ENCODE data around the gene ASIC2. TPM values are rescaled to one million over a fixed set of nuclear protein-coding genes. Genes with fewer than 3 reads are reported as not detected.

ASIC2 gene
- total RNA-seq, 3 donors from 2014 or later, result 0.15 to 0.16 TPM; not detected in 1

DNA sequence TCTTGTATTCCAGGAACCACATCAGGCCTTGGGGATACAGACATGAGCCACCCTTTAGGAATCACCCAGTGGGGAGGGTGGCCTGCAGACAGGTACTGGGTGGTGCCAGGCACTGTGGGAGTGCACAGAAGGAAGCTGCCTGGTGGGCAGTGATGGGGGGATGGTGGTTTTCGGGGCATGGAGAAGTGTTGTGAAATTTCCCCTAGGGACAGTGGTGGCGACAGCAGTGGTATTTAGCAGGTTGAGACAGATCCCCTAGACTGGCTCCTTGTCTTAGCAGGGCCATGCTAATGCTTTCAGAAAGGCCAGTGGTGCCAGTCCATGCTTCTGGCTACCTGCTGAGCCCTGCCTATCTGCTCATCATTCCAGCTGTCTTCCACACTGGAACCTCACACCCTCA lies 171.8 kb downstream of the ASIC2 start:
- intact Hi-C loops (cut with DNase I; ENCODE audit: low total_unique reads), result no loop called here
- Histone ChIP-seq H3K9me3 (no peaks in the 10 kb centered on the region), H3K27ac (no peak overlapping the region), H3K4me1 (no peaks in the 10 kb centered on the region), H3K27me3 (no peaks in the 10 kb centered on the region), H3K36me3 (no peaks in the 10 kb centered on the region), H3K4me3 (no peak overlapping the region)
- peak in 1 of 2 donors; percentile 82 for DNase-seq (ENCODE audit: low spot score in 2 of 2)
- TF ChIP-seq POLR2A (IDR thresholded peaks at IDR 0.05), result no peak
- TF ChIP-seq POLR2AphosphoS5 (IDR thresholded peaks at IDR 0.05), result peak in 2 of 3 donors; percentile 32 to 40

DNA sequence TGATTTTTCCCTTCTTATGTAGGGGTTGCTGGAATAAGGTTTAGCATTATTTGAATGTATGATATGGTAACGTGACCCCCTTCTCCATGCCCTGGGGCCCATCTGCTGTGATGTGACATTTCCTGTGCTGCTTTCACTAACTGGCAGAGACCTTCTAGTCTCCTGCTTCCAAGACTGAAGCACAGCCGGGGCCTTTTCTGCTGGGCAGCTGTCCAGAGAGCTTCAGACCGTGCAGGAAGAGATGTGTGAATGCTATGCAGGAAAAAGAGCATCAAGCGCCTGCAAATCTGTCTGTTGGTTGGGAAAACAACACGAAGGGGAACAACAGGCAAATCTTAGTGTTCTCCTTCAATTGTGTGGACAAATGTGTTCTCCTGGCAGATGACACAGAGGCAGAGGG lies 173.0 kb downstream of the ASIC2 start:
- intact Hi-C loops (cut with DNase I; ENCODE audit: low total_unique reads), result no loop called here
- no peak overlapping the region for H3K27ac ChIP-seq
- TF ChIP-seq POLR2AphosphoS5 (IDR thresholded peaks at IDR 0.05), result no peak
- TF ChIP-seq, protein P1, sequence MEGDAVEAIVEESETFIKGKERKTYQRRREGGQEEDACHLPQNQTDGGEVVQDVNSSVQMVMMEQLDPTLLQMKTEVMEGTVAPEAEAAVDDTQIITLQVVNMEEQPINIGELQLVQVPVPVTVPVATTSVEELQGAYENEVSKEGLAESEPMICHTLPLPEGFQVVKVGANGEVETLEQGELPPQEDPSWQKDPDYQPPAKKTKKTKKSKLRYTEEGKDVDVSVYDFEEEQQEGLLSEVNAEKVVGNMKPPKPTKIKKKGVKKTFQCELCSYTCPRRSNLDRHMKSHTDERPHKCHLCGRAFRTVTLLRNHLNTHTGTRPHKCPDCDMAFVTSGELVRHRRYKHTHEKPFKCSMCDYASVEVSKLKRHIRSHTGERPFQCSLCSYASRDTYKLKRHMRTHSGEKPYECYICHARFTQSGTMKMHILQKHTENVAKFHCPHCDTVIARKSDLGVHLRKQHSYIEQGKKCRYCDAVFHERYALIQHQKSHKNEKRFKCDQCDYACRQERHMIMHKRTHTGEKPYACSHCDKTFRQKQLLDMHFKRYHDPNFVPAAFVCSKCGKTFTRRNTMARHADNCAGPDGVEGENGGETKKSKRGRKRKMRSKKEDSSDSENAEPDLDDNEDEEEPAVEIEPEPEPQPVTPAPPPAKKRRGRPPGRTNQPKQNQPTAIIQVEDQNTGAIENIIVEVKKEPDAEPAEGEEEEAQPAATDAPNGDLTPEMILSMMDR (IDR thresholded peaks at IDR 0.05), result no peak
- no peak for TF ChIP-seq POLR2A (IDR thresholded peaks at IDR 0.05)
- H3K36me3 ChIP-seq, result no peaks in the 10 kb centered on the region
- H3K4me1 ChIP-seq, result no peaks in the 10 kb centered on the region
- H3K27me3 ChIP-seq, result no peaks in the 10 kb centered on the region
- no peak for DNase-seq (ENCODE audit: low spot score in 2 of 2)
- H3K4me3 ChIP-seq, result no peak overlapping the region
- no peaks in the 10 kb centered on the region for H3K9me3 ChIP-seq

DNA sequence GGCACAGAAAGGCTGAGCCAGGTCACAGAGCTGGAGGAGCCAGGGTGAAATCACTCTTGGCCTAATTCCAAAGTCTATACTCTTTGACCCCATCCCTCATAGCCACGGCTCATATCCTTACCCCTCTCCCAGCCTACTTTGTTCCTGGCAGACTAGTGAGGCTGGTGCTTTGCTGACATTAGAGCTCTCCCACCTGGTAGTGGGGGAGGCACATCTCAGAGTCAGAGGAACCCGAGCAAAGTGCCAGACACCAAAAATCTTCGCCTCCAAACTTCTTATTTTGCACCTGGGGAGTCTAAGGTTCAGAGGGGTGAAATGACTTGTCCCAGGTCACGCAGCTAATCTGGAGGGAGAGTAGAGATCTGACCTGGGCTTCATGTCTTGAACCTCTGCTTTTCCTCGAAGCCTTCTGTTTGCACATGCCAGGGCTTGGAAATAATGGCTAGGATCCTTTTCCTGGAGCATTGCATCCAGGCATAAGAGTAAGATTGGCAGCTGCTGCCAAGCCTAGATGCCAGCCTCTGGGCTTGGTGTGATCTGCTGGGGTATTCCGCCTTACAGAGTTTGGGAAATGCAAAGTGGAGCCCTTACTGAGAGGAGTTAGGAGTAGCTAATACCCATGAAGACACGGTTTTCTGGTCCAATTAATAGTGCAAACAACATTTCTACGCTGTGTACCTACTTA lies 174.6 kb downstream of the ASIC2 start:
- DNase-seq (ENCODE audit: low spot score in 2 of 2), result no peak
- intact Hi-C loops (cut with DNase I; ENCODE audit: low total_unique reads), result no loop called here
- no peak overlapping the region for H3K4me3 ChIP-seq
- no peaks in the 10 kb centered on the region for H3K27me3 ChIP-seq
- no peaks in the 10 kb centered on the region for H3K36me3 ChIP-seq
- H3K9me3 ChIP-seq, result no peaks in the 10 kb centered on the region
- no peaks in the 10 kb centered on the region for H3K4me1 ChIP-seq
- TF ChIP-seq POLR2A (IDR thresholded peaks at IDR 0.05) (no peak), POLR2AphosphoS5 (IDR thresholded peaks at IDR 0.05) (no peak)
- TF ChIP-seq, protein P1 (IDR thresholded peaks at IDR 0.05), result no peak
- no peak overlapping the region for H3K27ac ChIP-seq

DNA sequence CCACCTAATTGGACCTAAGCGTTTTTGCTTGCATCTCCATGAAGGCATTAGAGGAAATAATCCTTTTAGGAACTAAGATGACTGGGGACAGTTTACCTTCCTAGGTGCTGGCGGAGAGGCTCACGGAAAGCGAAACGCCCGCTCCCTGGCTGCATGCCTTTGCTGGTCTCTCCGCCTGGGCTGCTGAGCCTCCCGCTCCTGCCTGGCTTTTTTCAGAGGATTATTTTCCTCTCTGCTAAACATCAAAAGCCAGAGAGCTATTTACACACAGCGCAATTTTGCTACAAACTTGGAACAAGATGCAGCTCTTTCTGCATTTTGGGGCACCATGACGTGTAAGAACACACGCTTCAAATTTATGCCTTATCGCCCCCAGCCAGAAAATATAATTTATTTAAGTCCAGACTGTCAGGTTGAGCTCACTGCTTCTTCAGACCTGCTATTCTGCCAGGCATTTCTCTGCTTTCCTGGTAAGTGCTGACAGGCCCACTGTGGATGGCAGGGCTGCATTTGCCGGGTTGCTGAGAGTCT lies 177.0 kb downstream of the ASIC2 start:
- DNase-seq (ENCODE audit: low spot score in 2 of 2), result no peak
- intact Hi-C loops (cut with DNase I; ENCODE audit: low total_unique reads), result no loop called here
- Histone ChIP-seq H3K4me3 (no peak overlapping the region), H3K36me3 (no peaks in the 10 kb centered on the region), H3K9me3 (no peaks in the 10 kb centered on the region), H3K27ac (no peak overlapping the region), H3K4me1 (peaks cover 0 to 4% of the 10 kb centered on the region in 2 donors), H3K27me3 (no peaks in the 10 kb centered on the region)
- TF ChIP-seq POLR2A (IDR thresholded peaks at IDR 0.05) (no peak), POLR2AphosphoS5 (IDR thresholded peaks at IDR 0.05) (no peak)
- TF ChIP-seq, protein P1 (IDR thresholded peaks at IDR 0.05), result no peak

DNA sequence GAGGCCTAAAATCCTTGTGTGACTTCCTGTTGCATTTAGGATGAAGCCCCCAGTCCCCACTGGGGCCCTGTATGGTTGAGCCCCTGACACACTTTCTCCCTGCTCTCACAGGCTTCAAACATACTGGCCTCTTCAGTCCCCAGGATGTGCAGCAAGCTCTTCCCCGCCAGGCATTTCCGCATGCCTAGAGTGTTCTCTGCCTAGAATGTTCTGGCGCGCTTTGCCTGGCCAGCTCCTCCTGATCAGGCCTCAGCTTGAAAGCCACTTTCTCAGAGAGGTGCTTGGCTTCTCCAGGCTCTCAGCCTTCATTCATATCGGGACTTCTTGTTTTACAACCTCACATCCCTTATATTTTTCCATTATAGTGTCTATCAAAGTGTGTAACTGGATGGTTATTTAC lies 177.7 kb downstream of the ASIC2 start:
- H3K4me3 ChIP-seq, result no peak overlapping the region
- H3K9me3 ChIP-seq, result no peaks in the 10 kb centered on the region
- no peaks in the 10 kb centered on the region for H3K27me3 ChIP-seq
- TF ChIP-seq POLR2A (IDR thresholded peaks at IDR 0.05) (no peak), POLR2AphosphoS5 (IDR thresholded peaks at IDR 0.05) (no peak)
- TF ChIP-seq, protein P1 (IDR thresholded peaks at IDR 0.05), result no peak
- peaks cover 0 to 4% of the 10 kb centered on the region in 2 donors for H3K4me1 ChIP-seq
- peak overlapping the region in 1 of 2 donors; percentile 52 for H3K27ac ChIP-seq
- DNase-seq (ENCODE audit: low spot score in 2 of 2), result peak in 1 of 2 donors; percentile 64
- no peaks in the 10 kb centered on the region for H3K36me3 ChIP-seq
- intact Hi-C loops (cut with DNase I; ENCODE audit: low total_unique reads), result no loop called here
